Muscle layer of duodenum (tissue), 2 donors: ENCODE data around the gene PRICKLE2.

ENCODE experiments used
- H3K27ac ChIP-seq: one replicate; pipeline ENCODE4 v1.7.0; 2013; ENCODE audit warnings: mild to moderate bottlenecking, low read length
- H3K27me3 ChIP-seq: one replicate; pipeline ENCODE4 v1.7.0; 2013; ENCODE audit warnings: low read depth, mild to moderate bottlenecking, control low read depth, low read length
- H3K36me3 ChIP-seq, 2 donors: one replicate each; pipeline ENCODE4 v1.7.0; 2013; ENCODE audit warnings: low read length in 2 of 2, control low read depth in 1 of 2, mild to moderate bottlenecking in 1 of 2; ENCODE audit not compliant: insufficient read depth in 2 of 2, control insufficient read depth in 1 of 2
- H3K4me1 ChIP-seq, 2 donors: one replicate each; pipeline ENCODE4 v1.7.0; 2013; ENCODE audit warnings: low read length in 2 of 2, mild to moderate bottlenecking in 2 of 2, control low read depth in 1 of 2, moderate library complexity in 1 of 2; ENCODE audit not compliant: insufficient read depth in 2 of 2, control insufficient read depth in 1 of 2
- H3K4me3 ChIP-seq, 2 donors: one replicate each; pipeline ENCODE4 v1.7.0; 2013; ENCODE audit warnings: low read length in 2 of 2, low read depth in 1 of 2, mild to moderate bottlenecking in 1 of 2
- H3K9me3 ChIP-seq, 2 donors: one replicate each; pipeline ENCODE4 v1.7.0; 2013; ENCODE audit warnings: low read length in 2 of 2, control low read depth in 1 of 2, mild to moderate bottlenecking in 1 of 2; ENCODE audit not compliant: control insufficient read depth in 1 of 2
- donor health status: healthy.

The PRICKLE2 gene

DNA sequence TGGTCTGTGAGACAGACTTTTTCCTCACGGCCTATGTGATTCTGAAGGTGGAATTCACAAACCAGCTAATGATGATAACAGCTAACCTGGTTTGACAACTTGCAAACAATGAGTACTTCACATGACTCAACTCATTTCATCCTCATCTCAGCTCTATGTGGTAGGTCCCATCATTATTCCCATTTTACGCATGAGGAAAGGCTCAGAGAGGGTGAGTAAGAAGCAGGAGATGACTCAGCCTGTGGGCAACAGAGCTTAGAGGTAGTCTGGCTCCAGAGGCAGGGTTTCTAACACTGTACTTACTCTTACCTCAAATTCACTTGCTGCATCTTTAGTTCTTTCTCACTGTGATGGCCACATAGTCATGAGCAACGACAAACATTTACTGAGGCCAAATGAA, 176.1 kb downstream of the PRICKLE2 start:
- H3K27ac ChIP-seq: no peak overlapping the region
- no peaks in the 10 kb centered on the region for H3K9me3 ChIP-seq
- no peak overlapping the region for H3K4me3 ChIP-seq
- H3K36me3 ChIP-seq: no peaks in the 10 kb centered on the region
- no peaks in the 10 kb centered on the region for H3K27me3 ChIP-seq
- H3K4me1 ChIP-seq: no peaks in the 10 kb centered on the region

DNA sequence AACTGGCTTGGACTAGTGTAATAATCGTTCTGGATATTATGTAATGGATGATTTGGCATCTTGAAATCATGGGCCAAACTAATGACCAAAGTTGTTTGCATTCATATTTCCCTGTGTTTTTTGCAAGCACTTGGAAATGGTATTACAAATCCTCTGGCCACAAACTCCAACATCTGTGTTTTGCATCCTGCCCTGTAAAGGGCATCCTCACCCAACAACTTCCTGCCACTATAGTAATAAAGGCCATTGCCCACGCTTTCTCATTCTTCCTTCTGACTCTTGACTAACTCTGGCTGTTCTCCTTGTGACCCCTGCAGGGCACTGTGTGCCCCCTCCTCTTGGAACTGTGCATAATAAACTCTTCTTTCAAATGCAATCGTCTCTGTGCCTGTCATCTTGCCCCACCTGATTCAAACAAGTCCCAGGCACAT, 176.6 kb downstream of the PRICKLE2 start:
- H3K27ac ChIP-seq: no peak overlapping the region
- no peak overlapping the region for H3K4me3 ChIP-seq
- no peaks in the 10 kb centered on the region for H3K4me1 ChIP-seq
- no peaks in the 10 kb centered on the region for H3K27me3 ChIP-seq
- H3K9me3 ChIP-seq: no peaks in the 10 kb centered on the region
- no peaks in the 10 kb centered on the region for H3K36me3 ChIP-seq

DNA sequence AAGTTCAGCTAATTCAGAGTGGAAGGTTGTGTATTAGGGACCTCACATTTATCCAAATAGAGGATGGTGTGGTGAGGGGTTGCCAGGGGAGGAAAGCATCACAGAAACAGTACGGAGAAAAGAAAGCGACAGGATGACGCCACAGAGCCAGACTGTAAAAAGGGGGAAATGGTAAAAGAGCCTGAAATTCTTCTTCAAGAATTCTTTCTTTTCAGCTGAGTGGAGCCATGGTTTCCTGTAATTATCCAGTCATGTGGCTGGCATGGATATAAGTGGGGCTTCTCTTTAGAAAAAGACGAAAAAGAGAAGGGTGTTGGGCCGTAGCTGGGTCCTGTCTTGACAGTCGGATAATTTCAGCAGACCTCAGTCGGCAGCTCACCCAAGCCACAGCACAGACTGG, 177.5 kb downstream of the PRICKLE2 start:
- Histone ChIP-seq H3K9me3 (no peaks in the 10 kb centered on the region), H3K36me3 (no peaks in the 10 kb centered on the region), H3K27me3 (no peaks in the 10 kb centered on the region), H3K4me3 (no peak overlapping the region), H3K27ac (no peak overlapping the region), H3K4me1 (no peaks in the 10 kb centered on the region)

- no peaks in the 10 kb centered on the region for H3K36me3 ChIP-seq
- H3K4me3 ChIP-seq: no peak overlapping the region
- H3K27ac ChIP-seq: no peak overlapping the region
- H3K4me1 ChIP-seq: no peaks in the 10 kb centered on the region
- H3K9me3 ChIP-seq: no peaks in the 10 kb centered on the region
- H3K27me3 ChIP-seq: no peaks in the 10 kb centered on the region
These were observed 178.2 kb downstream of the PRICKLE2 start for GRCh38 chr3:64046996-64047594.

DNA sequence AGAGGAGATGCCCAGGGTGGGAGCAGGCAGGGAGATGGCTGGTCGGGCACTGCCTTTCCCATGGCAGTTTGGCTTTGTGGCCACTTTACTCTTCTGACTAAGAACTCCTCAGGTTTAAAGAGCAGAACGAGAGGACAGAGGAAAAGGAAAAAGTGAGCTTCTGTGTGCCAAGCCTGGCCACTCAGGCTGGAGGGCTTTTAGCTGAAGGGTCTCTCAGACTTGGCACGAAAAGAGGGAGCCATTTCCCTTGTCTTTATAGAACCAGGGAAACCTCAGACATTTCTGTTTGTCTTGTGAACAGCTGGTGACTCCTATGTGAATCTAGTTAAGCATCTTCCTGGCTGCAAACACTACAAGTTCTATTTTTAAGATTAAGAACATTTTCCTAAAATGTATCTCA, 178.7 kb downstream of the PRICKLE2 start:
- no peak overlapping the region for H3K27ac ChIP-seq

GRCh38 chr3:64042952-64043351, 182.3 kb downstream of the PRICKLE2 start:
- no peaks in the 10 kb centered on the region for H3K27me3 ChIP-seq
- no peaks in the 10 kb centered on the region for H3K36me3 ChIP-seq
- H3K4me1 ChIP-seq: no peaks in the 10 kb centered on the region

More for the DNA sequence above, 178.7 kb downstream of the PRICKLE2 start:
- Histone ChIP-seq H3K4me1 (no peaks in the 10 kb centered on the region), H3K9me3 (no peaks in the 10 kb centered on the region), H3K36me3 (no peaks in the 10 kb centered on the region), H3K27me3 (no peaks in the 10 kb centered on the region), H3K4me3 (no peak overlapping the region)

More at GRCh38 chr3:64042952-64043351, 182.3 kb downstream of the PRICKLE2 start:
- H3K27ac ChIP-seq: no peak overlapping the region
- H3K4me3 ChIP-seq: no peak overlapping the region
- H3K9me3 ChIP-seq: no peaks in the 10 kb centered on the region
